ENCODE results near the gene PLXNA4.

Gene PLXNA4

DNA sequence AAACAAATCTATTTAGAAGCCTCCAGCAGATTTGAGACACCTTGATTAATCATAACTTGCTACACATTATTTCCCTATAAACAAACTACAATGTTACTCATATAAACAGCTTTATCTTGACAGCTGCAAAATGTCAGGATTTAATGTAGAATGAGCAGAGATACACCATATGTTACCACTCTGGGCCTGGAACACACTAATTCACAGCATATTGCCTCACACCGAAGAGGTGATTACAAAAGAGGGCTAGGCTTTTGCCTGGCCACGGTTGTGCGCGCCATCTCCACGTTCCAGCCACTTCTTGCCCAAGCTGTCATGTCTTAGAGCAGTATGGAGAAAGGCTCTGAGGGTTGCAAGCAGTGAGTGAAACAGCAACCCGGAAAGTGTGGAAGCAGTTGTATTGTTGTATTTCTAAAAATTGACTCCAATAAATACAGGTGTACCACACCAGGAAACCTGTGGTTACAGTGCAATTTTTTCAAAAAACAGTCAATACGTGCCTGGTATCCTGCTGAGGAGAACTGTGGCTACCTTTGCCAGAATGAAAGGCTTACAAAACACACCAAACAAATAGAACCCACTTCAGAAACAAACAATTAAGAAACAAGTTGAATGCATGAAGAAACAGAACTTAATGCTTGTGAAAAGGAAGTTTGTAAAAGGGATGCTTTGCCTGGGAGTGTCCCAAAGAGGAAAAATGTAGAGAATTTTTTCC lies 498.1 kb downstream of the PLXNA4 start:
- no peak for DNase-seq (ENCODE audit: low read depth in 2 of 3, low spot score in 1 of 3)

DNA sequence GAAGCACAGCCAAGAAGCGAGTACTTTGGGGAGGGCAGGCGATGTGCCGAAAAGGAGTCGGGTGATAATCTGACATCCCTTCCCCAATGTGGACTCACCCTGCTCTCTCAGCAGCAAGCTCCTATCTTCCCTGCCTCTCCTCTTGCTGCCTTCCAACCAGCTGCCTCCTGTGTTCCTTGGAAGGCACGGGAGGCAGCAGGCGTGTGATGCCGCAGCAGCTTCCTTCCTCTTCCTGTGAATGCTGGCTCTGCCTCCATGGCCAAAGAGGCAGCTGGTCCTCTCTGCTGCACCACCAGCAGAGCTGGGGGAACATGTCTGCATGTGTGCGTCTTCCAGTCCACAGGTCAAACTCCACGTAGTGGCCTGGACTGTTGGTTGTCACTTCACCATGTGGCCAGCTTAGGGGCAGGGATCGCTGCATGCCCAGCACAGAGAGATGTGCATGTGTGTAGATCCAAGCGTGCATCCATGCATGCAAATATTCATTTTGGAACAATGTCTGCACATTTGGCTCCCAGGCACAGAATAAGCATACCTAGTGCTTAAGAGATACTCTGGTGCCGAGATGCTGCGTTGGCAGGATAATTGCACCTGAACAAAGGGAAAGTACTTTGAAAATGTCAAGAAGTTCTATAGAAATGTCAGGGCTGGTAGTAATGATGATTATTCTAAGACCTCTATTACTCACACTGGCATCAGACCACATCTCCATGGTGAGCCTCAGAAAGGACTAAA lies 499.8 kb downstream of the PLXNA4 start:
- DNase-seq (ENCODE audit: low read depth in 2 of 3, low spot score in 1 of 3): no peak

DNA sequence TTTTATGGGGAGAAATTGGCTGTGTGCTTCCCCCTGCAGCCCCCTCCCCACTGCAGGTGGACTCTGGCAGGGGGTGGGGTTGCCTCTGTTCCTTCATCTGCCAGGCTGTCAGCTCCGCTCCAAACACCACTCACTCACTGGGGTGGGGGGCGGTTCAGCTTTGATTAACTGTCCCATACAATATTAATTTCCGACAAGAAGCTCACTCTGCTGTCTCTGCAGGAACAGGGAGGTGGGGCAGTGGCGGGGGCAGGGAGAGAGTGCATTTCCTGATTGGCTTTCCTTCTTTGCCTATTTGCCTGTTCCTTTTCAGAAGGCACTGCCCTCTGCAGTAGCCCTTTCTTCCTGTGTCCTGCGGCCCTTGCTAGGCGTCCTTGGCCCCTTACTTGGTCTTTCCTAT lies 500.8 kb downstream of the PLXNA4 start:
- DNase-seq (ENCODE audit: low read depth in 2 of 3, low spot score in 1 of 3): no peak

DNA sequence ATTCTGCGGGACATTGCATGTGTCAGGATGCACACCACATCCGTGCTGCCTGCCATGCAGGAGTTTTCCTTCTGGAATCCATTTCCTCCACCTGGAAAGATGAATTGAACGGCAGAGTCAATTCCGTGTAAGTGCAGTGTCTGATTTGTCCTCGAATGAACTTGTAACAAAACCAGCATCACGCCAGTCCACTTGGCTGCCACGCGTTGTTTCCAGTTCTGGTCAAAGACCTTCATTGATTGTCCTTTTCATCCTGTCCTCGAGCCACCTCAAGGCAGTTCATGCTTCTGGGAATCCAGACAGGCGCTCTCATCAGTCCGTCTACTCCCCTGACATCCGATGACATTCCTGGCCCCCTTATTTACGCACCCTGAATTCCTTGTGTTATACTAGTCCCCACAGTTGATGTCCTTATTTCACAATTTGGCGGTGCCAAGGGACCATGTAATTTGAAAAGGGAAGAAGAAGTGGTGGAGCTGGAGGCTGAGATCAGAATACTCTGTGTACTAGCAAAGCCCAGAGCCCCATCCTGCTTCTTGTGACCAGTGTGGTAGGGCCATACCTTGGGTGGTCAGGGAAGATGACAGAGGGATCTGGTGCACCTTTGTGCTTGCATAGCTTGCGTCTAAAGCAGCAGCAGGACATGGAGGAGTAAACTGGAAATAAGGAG lies 502.2 kb downstream of the PLXNA4 start:
- no peak for DNase-seq (ENCODE audit: low read depth in 2 of 3, low spot score in 1 of 3)
